AG04449 (cell line): ENCODE data around the gene RASGRF1.

Experiments used
- CTCF ChIA-PET: fragments of 350-600 bp; formaldehyde crosslinking; extraction: SDS; loops from one replicate; lab custom pipeline; 2021; ENCODE audit warnings: antibody characterized with exemption; lab: Yijun Ruan, JAX
- POLR2A ChIA-PET: fragments of 400-600, 350-600 bp; formaldehyde crosslinking; extraction: SDS; loops from one replicate; lab custom pipeline; 2020; ENCODE audit warnings: antibody characterized with exemption, inconsistent platforms; lab: Yijun Ruan, JAX
- DNase-seq: peaks from one replicate; pipeline ENCODE4 v3.0.0-alpha.2; 2010; ENCODE audit warnings: low read depth, low spot score
- H3K4me3 ChIP-seq: 2 replicates; pipeline ENCODE4 v1.5.1; 2011; ENCODE audit warnings: low read depth, mild to moderate bottlenecking, control low read depth, low read length
- TF ChIP-seq, protein P1 (sequence below): IDR thresholded peaks from one replicate; pipeline ENCODE4 v1.5.1; 2011; ENCODE audit warnings: mild to moderate bottlenecking, moderate library complexity, low read length, control low read depth, inconsistent platforms; ENCODE audit not compliant: insufficient read depth; ENCODE audit errors: missing control alignments

Gene RASGRF1

DNA sequence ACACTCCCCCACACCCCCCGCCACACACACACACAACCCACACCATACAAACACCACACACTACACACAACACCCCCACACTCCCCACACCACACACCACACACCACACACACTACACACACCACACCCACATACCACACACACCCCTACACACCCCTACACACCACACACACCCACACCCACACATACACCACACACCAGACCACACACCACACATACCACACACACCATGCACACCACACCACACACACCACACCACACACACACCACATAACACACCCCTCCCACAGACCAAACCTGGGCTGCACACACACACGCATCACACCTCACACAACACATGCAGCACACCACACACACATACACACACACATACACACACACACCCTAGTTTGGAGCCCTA, 1.8 kb upstream of the RASGRF1 start:
- TF ChIP-seq, protein P1, sequence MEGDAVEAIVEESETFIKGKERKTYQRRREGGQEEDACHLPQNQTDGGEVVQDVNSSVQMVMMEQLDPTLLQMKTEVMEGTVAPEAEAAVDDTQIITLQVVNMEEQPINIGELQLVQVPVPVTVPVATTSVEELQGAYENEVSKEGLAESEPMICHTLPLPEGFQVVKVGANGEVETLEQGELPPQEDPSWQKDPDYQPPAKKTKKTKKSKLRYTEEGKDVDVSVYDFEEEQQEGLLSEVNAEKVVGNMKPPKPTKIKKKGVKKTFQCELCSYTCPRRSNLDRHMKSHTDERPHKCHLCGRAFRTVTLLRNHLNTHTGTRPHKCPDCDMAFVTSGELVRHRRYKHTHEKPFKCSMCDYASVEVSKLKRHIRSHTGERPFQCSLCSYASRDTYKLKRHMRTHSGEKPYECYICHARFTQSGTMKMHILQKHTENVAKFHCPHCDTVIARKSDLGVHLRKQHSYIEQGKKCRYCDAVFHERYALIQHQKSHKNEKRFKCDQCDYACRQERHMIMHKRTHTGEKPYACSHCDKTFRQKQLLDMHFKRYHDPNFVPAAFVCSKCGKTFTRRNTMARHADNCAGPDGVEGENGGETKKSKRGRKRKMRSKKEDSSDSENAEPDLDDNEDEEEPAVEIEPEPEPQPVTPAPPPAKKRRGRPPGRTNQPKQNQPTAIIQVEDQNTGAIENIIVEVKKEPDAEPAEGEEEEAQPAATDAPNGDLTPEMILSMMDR = no peak
- ChIA-PET CTCF (no interaction called here), POLR2A (no interaction called here)
- no peak for DNase-seq
- H3K4me3 ChIP-seq = no peak overlapping the region

DNA sequence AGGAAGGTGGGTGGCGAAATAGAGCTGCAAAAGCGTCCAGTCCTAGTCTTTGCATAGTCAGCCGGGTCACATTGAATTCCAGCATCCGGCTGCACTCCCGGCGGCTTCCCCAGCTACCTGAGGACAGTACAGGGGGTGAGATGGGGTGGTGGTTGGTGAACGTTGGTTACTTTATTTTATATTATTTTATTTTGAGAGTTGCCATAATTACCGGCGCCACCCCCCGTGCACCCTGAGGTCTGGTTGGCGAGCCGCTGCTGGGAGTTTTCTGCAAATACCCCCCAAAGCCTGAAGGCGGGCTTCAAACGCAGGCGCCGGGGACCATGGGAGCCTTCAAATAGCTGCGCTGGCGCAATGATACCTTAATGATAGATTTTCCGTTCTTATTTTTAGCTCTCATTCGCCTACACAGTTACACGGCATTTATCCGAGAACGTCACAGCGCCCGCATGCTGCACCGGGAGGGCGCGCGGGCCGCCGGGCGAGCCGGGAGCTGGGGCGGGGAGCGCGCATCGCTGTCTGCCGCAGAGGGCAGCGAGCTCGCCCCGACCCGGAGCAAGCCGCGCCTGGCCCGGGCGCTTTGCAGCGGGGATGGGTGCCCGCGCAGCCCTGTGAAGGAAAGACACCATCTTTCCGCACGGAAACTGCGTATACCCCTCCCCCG, 756 bp upstream of the RASGRF1 start:
- ChIA-PET POLR2A (no interaction called here), CTCF (no interaction called here)
- H3K4me3 ChIP-seq = no peak overlapping the region
- TF ChIP-seq, protein P1 = no peak
- DNase-seq = no peak

DNA sequence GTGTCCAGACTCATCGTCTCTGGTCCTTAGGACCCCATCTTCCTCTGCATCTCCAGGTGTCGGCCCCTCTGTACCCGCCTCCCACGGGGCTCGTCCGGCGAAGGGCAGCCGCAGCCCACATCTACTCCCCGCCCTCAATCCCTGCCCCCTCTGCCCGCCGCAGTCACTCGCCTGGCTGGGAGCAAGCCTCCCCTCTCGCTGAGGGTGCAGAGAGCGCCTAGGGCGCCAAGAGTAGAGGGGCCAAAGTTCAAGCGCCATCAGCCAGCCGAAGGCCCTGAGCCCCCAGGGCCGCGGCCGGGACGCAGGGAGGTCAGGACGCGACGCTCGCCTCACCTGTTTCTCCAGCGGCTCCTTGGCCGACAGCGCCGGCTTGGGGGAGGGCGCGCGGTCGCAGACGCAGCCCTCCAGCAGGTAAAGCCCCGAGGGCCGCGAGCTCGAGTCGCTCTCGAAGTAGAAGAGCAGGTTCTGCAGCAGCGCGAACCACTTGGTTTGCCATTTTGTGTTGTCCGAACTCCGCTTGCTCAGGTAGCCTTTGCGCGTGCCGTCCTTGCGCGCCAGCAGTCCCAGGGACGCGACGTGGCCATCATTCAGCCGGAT, 592 bp downstream of the RASGRF1 start:
- TF ChIP-seq, protein P1 = no peak
- H3K4me3 ChIP-seq = no peak overlapping the region
- ChIA-PET POLR2A (no interaction called here), CTCF (no interaction called here)
- no peak for DNase-seq

DNA sequence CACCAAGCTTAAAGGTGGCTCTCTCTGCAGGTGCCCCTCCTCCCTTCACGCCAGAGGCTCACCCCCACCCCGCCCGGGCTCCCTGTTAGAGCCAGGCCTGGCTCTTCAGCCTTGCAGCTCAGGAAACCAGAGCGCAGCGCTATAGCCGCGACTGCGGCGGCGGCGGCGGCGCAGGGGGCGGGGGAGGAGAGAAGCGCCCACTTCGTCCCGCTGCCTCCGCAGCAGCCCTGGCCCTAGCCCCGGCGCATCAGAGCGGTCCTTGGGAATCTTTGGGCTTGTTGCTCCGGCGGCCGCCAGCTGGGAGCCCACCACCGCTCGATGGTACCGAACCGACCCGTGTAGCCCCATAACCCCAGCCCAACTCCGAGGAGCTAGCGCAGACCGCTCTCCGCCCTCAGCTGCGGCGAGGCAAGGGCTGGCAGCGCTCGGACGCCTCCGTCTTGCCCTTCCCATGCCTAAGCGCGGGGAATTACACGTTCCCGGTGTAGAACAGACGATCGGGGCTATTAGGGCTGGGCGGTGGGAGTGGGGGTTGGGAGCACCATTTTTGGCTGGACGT, 1.2 kb downstream of the RASGRF1 start:
- TF ChIP-seq, protein P1 = no peak
- DNase-seq = no peak
- ChIA-PET POLR2A (no interaction called here), CTCF (no interaction called here)
- H3K4me3 ChIP-seq = no peak overlapping the region

DNA sequence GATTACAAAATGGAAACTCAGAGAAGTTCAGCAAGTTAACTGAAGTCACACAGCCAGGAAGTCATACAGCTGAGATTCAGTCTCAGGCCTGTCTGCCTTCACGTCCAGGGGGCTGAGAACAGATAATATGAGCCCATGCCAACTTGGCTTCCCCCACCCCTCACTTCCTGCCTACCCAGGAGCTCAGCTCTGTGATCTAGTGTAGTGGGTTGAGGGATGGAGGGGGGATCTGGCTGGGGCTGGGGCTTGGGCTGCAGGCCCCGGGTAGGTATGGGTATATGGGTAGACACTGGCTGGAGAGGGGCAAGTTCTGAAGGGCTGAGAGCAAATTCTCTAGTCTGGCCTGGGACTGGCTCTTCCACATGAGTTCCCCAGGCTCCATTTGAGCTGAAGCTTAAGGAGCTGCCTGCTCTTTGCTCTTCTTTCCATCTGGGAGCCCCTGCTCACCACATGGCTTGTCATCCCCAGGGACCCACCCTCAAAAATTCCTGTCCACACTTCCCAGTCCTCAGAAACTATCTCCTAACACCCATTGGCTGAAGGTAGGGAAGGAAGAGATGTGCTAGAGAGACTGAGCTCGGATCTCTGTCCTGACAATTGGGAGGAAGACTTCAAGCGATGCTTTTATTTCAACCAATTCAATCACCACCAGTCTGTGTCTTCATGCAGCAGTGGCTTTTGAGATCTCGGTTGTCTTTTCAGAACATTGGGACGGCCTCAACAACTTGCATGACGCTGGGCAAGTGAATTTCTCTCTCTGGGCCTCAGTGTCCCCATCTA, 2.0 kb downstream of the RASGRF1 start:
- POLR2A ChIA-PET = no interaction called here
- DNase-seq = no peak
- H3K4me3 ChIP-seq = no peak overlapping the region
- TF ChIP-seq, protein P1 = no peak
- CTCF ChIA-PET = no interaction called here

DNA sequence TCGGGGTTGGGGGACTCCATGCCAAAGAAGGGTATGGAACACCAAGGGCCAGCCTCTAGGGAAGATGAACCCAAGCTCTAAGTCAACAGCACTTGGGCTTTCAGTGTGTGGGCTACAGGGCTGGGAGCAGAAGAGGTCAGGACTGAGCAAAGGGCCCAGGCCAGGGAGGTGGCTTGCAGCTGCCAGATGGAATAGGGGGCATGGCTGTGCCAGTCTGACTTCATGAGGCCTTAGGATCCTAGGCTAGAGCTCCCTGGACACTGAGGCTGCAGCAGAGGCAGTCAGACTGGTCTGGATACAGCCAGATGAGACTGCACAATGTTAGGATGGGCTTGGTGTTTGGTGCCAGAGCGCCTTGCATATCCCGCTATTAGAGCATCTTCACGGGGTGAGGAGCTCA, 3.8 kb downstream of the RASGRF1 start:
- TF ChIP-seq, protein P1 = no peak
- POLR2A ChIA-PET = no interaction called here
- CTCF ChIA-PET = interaction anchor here (1.1 kb wide), 1 partner anchor 98 kb away, joined by 3 read pairs; no protein-coding TSS in a partner anchor
- DNase-seq = no peak
- H3K4me3 ChIP-seq = no peak overlapping the region
